A673 (cell line): ENCODE results near the gene TSGA10IP. TPM values are rescaled to one million over a fixed set of nuclear protein-coding genes. Genes with fewer than 3 reads are reported as not detected.

Experiments used
- BruUV-seq: library from RNA; stranded (reverse); fragments of 400-500 nt; replicated peaks from 2 replicates; lab custom pipeline; 2021; lab: Mats Ljungman, UMichigan
- CTCF ChIA-PET: fragments of 300-600 bp; sonication (Branson Sonifier 250); formaldehyde crosslinking; loops from one replicate; lab custom pipeline; 2022; ENCODE audit warnings: antibody characterized with exemption; lab: Charles Lee
- POLR2A ChIA-PET: fragments of 300-600 bp; sonication (Branson Sonifier 250); formaldehyde crosslinking; loops from one replicate; lab custom pipeline; 2022; ENCODE audit warnings: antibody characterized with exemption; ENCODE audit not compliant: low non-redundant PET; lab: Charles Lee
- DNase-seq: peaks from one replicate; pipeline ENCODE4 v3.0.0-alpha.2; 2015; ENCODE audit warnings: low spot score
- H3K27ac ChIP-seq: fragments of 200-600 bp; sonication (generic); 2 replicates; pipeline ENCODE4 v1.5.1; 2016; ENCODE audit warnings: mixed run types, low read depth, mild to moderate bottlenecking, mixed read lengths, antibody characterized with exemption, low read length; ENCODE audit not compliant: poor library complexity, severe bottlenecking
- H3K27me3 ChIP-seq: fragments of 200-600 bp; sonication (generic); replicated peaks from 2 replicates; pipeline ENCODE4 v1.6.1; 2017; ENCODE audit warnings: mixed run types, low read depth, mild to moderate bottlenecking, mixed read lengths, antibody characterized with exemption, low read length; ENCODE audit not compliant: insufficient read depth, poor library complexity
- H3K36me3 ChIP-seq: fragments of 200-600 bp; sonication (generic); 2 replicates; pipeline ENCODE4 v1.6.1; 2016; ENCODE audit warnings: mixed run types, mild to moderate bottlenecking, mixed read lengths, antibody characterized with exemption, low read length; ENCODE audit not compliant: insufficient read depth, poor library complexity, severe bottlenecking
- H3K4me1 ChIP-seq: fragments of 200-600 bp; sonication (generic); 2 replicates; pipeline ENCODE4 v1.6.1; 2017; ENCODE audit warnings: mixed run types, mild to moderate bottlenecking, mixed read lengths, antibody characterized with exemption, low read length; ENCODE audit not compliant: insufficient read depth, poor library complexity, severe bottlenecking
- H3K4me3 ChIP-seq: fragments of 200-600 bp; sonication (generic); 2 replicates; pipeline ENCODE4 v1.5.1; 2016; ENCODE audit warnings: low read depth, mixed run types, mild to moderate bottlenecking, mixed read lengths, low read length; ENCODE audit not compliant: poor library complexity, severe bottlenecking
- H3K9me3 ChIP-seq: fragments of 200-600 bp; sonication (generic); 2 replicates; pipeline ENCODE4 v1.6.1; 2016; ENCODE audit warnings: mixed run types, low read depth, mild to moderate bottlenecking, mixed read lengths, antibody characterized with exemption, low read length; ENCODE audit not compliant: poor library complexity, severe bottlenecking
- EZH2 ChIP-seq: fragments of 200-600 bp; sonication (generic); IDR thresholded peaks from 2 replicates; pipeline ENCODE4 v1.6.1; 2017; ENCODE audit warnings: borderline replicate concordance, low read depth, mild to moderate bottlenecking, mixed read lengths, antibody characterized with exemption, low read length; ENCODE audit not compliant: poor library complexity, severe bottlenecking
- intact Hi-C: fragments of 100-400 bp; cut with micrococcal nuclease; formaldehyde crosslinking; loops from one replicate; pipeline ENCODE4 v1.10.0; 2022; ENCODE audit not compliant: unreplicated experiment
- total RNA-seq: library from RNA; stranded (reverse); gene quantifications from 2 replicates; pipeline ENCODE4 v1.2.3, GENCODE V29; 2021
- TF ChIP-seq, protein P1 (sequence below): fragments of 300-800, 200-600 bp; sonication (generic); conservative IDR thresholded peaks from 2 replicates; pipeline ENCODE4 v1.5.1; 2017; ENCODE audit warnings: low read depth, mild to moderate bottlenecking, antibody characterized with exemption, low read length, moderate library complexity, mixed read lengths

TSGA10IP gene
- total RNA-seq, 1 experiment from 2014 or later, result not detected

GRCh38 chr11:65988791-65989592, 43.7 kb downstream of the TSGA10IP start:
- intact Hi-C loops, result loop anchor here (1.0 to 5.0 kb wide), 3 partner anchors 105 to 278 kb away; no protein-coding TSS in a partner anchor
- H3K9me3 ChIP-seq, result no peaks in the 10 kb centered on the region
- no peaks in the 10 kb centered on the region for H3K4me1 ChIP-seq
- no peaks in the 10 kb centered on the region for H3K27me3 ChIP-seq
- H3K4me3 ChIP-seq, result no peak overlapping the region
- H3K36me3 ChIP-seq, result no peaks in the 10 kb centered on the region
- no peak for TF ChIP-seq EZH2
- TF ChIP-seq, protein P1, sequence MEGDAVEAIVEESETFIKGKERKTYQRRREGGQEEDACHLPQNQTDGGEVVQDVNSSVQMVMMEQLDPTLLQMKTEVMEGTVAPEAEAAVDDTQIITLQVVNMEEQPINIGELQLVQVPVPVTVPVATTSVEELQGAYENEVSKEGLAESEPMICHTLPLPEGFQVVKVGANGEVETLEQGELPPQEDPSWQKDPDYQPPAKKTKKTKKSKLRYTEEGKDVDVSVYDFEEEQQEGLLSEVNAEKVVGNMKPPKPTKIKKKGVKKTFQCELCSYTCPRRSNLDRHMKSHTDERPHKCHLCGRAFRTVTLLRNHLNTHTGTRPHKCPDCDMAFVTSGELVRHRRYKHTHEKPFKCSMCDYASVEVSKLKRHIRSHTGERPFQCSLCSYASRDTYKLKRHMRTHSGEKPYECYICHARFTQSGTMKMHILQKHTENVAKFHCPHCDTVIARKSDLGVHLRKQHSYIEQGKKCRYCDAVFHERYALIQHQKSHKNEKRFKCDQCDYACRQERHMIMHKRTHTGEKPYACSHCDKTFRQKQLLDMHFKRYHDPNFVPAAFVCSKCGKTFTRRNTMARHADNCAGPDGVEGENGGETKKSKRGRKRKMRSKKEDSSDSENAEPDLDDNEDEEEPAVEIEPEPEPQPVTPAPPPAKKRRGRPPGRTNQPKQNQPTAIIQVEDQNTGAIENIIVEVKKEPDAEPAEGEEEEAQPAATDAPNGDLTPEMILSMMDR, result peak; percentile 100
- peak; percentile 97 for DNase-seq
- CTCF ChIA-PET, result interaction anchor here (0.6 to 1.2 kb wide), 6 partner anchors 100 to 448 kb away, joined by 3 to 13 read pairs (median 4); partner anchors contain the start of gene FIBP
- POLR2A ChIA-PET, result interaction anchor here (0.5 kb wide), 1 partner anchor 470 kb away, joined by 3 read pairs; no protein-coding TSS in a partner anchor
- no TSS peak for BruUV-seq
- H3K27ac ChIP-seq, result no peak overlapping the region

DNA sequence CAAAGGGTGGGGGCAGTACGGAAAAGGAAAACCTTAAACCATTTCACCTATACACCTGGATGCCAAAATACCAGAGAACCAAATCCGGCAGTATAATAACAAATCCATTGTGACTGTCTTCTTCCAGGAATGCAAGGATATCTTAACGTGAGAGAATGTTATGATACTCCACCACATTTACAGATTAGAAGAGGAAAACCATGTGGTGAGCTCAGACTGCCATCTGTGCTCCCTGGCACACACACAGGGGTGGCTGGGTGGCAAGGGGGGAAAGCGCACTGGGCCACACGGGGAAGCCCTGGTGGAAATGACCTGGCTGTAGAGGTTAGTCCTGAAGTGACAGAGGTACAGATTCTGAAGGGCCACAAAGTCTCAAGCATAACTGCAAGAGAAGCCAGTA, 46.8 kb downstream of the TSGA10IP start:
- BruUV-seq, result no TSS peak
- intact Hi-C loops, result no loop called here
- ChIA-PET POLR2A (no interaction called here), CTCF (interaction anchor here (1.6 kb wide), 1 partner anchor 104 kb away, joined by 5 read pairs; the partner anchor contains the start of gene FIBP)
- Histone ChIP-seq H3K4me1 (no peaks in the 10 kb centered on the region), H3K9me3 (no peaks in the 10 kb centered on the region), H3K4me3 (no peak overlapping the region), H3K36me3 (peaks cover 5% of the 10 kb centered on the region), H3K27me3 (no peaks in the 10 kb centered on the region), H3K27ac (no peak overlapping the region)
- TF ChIP-seq, protein P1, result no peak
- TF ChIP-seq EZH2, result no peak
- no peak for DNase-seq

GRCh38 chr11:65997286-65997685, 52.0 kb downstream of the TSGA10IP start:
- CTCF ChIA-PET, result no interaction called here
- H3K4me3 ChIP-seq, result no peak overlapping the region
- intact Hi-C loops, result no loop called here
- H3K27ac ChIP-seq, result no peak overlapping the region
- no peaks in the 10 kb centered on the region for H3K4me1 ChIP-seq
- no peak for TF ChIP-seq EZH2
- TF ChIP-seq, protein P1, result no peak
- no TSS peak for BruUV-seq
- no peaks in the 10 kb centered on the region for H3K9me3 ChIP-seq
- no peaks in the 10 kb centered on the region for H3K27me3 ChIP-seq
- H3K36me3 ChIP-seq, result peaks cover 38% of the 10 kb centered on the region
- DNase-seq, result no peak
- POLR2A ChIA-PET, result no interaction called here
